GM12874 (cell line): Measurements from ENCODE around the gene LTBP2.
A peak's percentile ranks its signal among the peaks of the same experiment; 100 is the strongest.

Source experiments
- TF ChIP-seq, protein P1 (sequence below): IDR thresholded peaks from 2 replicates; pipeline ENCODE4 v1.5.1; 2011; ENCODE audit warnings: low read depth, mild to moderate bottlenecking, control low read depth, low read length, moderate library complexity; ENCODE audit not compliant: insufficient read depth

Gene LTBP2

DNA sequence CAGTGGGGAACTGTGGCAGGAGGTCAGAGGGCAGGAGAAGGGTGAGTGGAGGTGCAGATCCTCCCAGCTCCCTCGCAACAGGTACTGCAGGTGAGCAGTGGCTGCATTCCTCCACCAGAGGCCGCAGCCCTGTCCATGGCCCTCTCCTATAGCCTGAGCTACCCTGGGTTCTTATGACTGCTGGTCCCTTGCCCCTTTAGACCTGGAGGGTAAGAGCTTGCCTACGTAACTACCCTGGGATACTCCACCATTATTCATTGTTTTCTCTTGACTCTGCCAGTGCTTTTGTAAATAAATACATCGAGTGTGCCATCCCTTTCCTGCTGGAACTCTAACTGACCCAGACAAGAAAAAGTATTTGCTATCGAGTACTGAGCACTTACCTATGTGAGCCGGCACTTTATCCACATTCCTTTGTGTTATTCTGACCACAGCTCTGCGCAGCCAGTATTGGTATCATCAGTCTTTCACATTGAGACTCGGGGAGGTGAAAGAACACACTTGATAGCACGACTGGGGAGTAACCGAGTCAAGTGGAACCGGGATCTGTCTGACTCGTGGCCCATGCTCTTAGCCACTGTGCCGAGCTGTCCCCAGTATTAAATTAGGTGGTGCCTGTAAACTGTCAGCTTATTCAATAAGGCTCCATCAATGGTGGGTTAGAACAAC lies 38.5 kb downstream of the LTBP2 start:
- TF ChIP-seq, protein P1, sequence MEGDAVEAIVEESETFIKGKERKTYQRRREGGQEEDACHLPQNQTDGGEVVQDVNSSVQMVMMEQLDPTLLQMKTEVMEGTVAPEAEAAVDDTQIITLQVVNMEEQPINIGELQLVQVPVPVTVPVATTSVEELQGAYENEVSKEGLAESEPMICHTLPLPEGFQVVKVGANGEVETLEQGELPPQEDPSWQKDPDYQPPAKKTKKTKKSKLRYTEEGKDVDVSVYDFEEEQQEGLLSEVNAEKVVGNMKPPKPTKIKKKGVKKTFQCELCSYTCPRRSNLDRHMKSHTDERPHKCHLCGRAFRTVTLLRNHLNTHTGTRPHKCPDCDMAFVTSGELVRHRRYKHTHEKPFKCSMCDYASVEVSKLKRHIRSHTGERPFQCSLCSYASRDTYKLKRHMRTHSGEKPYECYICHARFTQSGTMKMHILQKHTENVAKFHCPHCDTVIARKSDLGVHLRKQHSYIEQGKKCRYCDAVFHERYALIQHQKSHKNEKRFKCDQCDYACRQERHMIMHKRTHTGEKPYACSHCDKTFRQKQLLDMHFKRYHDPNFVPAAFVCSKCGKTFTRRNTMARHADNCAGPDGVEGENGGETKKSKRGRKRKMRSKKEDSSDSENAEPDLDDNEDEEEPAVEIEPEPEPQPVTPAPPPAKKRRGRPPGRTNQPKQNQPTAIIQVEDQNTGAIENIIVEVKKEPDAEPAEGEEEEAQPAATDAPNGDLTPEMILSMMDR, result peak; percentile 38

DNA sequence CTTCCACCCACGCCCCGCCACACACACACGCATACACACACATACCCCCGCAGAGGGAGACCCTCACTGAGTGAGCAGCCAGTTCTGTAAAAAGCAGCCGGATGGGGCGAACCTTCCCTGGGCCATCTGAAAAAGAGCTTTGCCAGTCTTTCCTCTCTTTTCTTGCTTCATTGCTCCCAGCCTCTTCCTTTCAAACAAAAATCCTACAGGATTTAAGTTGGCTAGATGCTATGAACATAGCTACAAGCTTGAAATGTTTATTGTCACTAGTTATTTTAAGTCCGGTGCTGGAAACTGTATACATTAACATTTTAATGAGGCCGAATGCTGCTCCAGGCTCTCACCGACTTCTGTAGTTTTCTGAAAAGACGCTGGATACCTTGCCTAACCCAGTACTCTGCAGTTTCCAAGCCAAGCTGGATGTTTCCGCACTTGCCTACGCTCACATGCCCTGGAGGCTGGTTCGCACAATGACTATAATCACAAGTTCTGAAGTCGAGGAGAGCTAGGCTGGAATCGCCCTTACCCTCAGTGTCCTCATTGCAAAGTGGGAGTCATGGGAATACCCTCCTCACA lies 39.2 kb downstream of the LTBP2 start:
- TF ChIP-seq, protein P1, result no peak

DNA sequence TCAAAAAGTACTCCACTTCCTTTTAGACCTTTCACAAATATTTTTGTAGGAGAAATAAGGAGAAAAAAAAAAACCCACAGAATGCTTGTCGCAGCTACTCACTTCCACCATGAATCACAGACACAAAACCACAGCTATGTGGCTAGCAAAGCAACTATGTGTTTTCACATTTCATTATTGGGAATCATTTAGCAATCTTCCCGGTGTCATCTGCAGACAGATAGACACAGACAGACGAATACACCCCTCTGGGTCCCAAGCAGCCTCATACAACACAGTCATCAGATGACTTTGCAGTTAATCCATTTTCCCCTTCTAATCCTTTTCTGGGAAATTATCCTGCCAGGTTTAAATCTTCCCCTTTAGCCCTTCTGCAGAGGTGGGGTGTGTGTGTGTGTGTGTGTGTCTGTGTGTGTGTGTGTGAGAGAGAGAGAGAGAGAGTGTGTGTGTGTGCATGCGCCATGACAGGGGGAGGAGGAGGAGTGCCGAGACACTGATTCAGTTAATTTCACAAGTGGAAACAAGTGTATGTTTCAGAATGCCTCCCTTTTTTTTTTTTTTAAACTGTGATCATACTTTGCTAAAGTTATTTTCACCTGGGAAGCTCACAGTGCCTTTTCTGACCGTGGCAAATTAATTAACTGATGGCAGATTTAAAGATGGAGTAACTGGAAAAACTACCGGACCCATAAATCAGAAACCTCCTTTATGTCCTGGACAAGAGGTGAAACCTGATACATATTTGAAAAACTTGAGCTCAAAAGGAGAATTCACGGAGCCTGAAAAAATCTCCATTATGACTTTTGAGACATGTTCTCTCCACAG lies 39.9 kb downstream of the LTBP2 start:
- TF ChIP-seq, protein P1, result no peak

DNA sequence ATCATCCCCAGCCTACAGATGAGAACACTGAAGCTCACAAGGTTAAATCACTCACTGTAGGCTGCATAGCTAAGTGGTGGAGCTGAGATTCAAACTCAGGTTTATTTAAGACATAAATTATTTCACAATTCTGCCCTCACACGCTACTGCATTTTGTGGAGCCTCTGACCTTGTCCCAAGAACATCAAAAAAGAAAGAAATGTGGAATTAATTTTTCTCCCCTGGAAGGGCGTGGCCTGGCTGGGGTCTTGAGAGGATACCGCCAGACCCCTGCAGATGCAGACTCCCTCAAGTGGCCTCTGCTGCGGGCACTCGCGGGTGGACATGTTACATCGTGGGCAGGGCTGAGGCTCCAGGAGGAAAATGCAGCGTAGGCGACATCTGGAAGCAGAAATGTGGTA lies 40.6 kb downstream of the LTBP2 start:
- TF ChIP-seq, protein P1, result no peak

DNA sequence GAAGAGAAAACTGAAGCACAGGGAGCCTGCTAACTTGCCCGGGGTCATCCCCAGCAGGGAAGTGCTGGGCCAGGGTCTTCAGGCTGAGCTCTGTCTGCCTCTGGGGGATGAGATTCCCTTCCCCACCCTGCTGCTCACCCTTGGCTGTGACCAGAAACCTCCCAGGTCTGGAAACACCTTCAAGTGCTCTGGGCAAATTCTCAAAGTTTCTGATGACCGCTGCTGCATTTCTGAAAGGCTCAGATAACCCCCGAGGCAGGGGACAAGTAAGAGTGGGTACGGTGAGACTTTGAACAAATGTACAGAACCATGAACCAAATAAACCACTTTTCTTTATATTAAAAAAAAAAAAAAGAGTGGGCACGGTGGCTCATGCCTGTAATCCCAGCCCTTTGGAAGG lies 41.3 kb downstream of the LTBP2 start:
- TF ChIP-seq, protein P1, result no peak

DNA sequence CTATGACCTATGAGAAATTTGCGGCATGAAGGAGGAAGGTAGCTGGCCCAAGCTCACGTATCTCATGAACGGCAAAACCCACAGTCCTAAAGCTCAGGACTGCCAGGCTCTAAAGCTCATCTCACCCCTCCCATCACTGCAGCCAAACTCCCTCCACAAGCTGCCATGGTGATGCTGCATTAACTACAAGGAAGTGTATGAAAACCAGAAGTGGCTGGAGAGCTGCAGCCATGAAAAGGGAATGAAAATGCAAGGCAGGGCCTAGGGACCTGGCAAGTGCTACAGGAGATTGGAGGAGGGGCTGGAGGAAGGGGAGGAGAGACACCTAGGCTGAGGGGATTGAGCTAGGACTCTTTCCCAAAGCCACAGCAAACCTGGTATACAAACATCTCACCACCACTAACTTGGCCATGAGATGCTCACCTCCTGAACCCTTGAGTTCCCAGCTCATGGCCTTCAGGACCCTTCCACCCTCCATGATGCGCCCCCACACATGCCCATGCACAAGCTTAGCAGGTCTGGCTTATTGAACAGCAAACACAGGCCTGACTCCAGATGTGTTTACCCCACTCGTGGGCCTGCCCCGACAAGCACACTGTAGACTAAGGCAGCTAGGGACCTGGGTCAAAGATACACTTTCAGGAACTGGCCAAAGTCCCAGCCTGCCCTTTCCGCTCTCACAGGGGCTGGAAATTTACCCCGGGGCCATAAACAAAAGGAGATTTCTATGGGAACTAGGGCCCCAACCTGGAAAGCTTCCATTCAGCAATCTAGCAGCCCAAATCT lies 42.0 kb downstream of the LTBP2 start:
- TF ChIP-seq, protein P1, result no peak

DNA sequence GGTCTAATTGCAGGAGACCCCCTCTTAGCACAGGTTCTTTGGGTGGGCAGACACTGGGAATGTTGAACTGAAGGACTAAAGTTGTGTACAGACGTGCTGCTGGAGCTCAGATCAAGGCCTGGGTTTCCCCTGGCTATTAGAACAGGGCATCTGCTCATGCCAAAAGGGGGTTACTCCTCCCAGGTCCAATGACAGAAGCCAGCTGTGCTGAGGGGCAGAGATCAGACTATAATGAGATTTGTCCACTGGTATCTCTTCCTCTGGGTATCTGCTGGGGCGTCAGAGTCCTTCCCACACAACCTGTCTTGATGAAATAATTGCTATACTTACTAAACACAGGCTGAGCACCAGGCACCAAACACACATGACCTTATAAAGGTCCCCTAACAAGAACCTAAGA lies 42.6 kb downstream of the LTBP2 start:
- TF ChIP-seq, protein P1, result no peak
